C4-2B (cell line): Measurements from ENCODE around the gene ASCC3.

Experiments used
- H3K27ac ChIP-seq: fragments of 450-650 bp; 2 replicates; pipeline ENCODE4 v1.5.1; 2017
- CTCF ChIP-seq: fragments of 450-650 bp; conservative IDR thresholded peaks from 2 replicates; pipeline ENCODE4 v1.5.1; 2017; ENCODE audit warnings: mild to moderate bottlenecking
- ZFX ChIP-seq: fragments of 450-650 bp; IDR thresholded peaks from 2 replicates; pipeline ENCODE4 v1.6.1; 2017

The ASCC3 gene

GRCh38 chr6:100612094-100612493 lies 269.0 kb downstream of the ASCC3 start:
- TF ChIP-seq CTCF (no peak), ZFX (no peak)
- no peak overlapping the region for H3K27ac ChIP-seq

- no peak overlapping the region for H3K27ac ChIP-seq
- TF ChIP-seq ZFX (no peak), CTCF (no peak)
Observed at GRCh38 chr6:100599088-100599770, 281.9 kb downstream of the ASCC3 start.

- TF ChIP-seq CTCF (no peak), ZFX (no peak)
- H3K27ac ChIP-seq = no peak overlapping the region
Observed at GRCh38 chr6:100595456-100595855, 285.7 kb downstream of the ASCC3 start.

- no peak overlapping the region for H3K27ac ChIP-seq
- no peak for TF ChIP-seq ZFX
- no peak for TF ChIP-seq CTCF
Observed at GRCh38 chr6:100593522-100593921, 287.6 kb downstream of the ASCC3 start.

- no peak overlapping the region for H3K27ac ChIP-seq
Observed at GRCh38 chr6:100592929-100593328, 288.2 kb downstream of the ASCC3 start.

GRCh38 chr6:100577425-100577824 lies 303.7 kb downstream of the ASCC3 start:
- no peak overlapping the region for H3K27ac ChIP-seq
- no peak for TF ChIP-seq ZFX
- TF ChIP-seq CTCF = no peak

More at GRCh38 chr6:100592929-100593328, 288.2 kb downstream of the ASCC3 start:
- TF ChIP-seq CTCF (no peak), ZFX (no peak)

GRCh38 chr6:100575921-100576320 lies 305.2 kb downstream of the ASCC3 start:
- H3K27ac ChIP-seq = no peak overlapping the region

More at GRCh38 chr6:100575921-100576320, 305.2 kb downstream of the ASCC3 start:
- TF ChIP-seq ZFX = no peak
- no peak for TF ChIP-seq CTCF
